ENCODE results near the gene TBC1D10B.

DNA sequence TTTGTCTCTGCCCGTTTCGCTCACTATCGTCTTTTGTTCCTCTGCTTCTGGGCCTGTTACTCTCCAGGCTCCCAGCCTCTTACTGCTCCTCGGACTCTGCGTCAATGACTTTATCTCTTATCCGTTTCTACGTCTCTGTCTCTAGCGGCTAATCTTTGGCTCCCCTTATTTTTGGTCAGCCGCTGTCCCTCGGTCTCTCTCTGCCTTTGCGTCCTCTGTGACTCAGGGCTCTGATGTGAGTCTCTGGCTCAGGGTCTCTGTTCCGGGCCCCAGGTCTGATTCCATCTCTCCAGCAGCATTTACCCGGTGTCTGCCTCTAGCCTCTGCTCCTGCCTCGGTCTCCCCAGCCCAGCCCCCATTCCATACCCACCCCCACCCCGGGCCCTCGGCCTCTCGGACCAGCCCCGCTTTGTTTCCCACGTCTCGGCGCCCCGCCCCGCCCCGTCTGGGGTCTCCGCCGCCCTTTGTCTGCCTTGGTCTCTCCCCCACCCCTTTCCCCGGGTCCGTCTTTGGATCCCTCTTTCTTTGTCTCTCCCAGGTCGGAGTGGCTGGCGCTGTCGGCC lies 24.4 kb upstream of the TBC1D10B start:
- TF ChIP-seq, protein P1, sequence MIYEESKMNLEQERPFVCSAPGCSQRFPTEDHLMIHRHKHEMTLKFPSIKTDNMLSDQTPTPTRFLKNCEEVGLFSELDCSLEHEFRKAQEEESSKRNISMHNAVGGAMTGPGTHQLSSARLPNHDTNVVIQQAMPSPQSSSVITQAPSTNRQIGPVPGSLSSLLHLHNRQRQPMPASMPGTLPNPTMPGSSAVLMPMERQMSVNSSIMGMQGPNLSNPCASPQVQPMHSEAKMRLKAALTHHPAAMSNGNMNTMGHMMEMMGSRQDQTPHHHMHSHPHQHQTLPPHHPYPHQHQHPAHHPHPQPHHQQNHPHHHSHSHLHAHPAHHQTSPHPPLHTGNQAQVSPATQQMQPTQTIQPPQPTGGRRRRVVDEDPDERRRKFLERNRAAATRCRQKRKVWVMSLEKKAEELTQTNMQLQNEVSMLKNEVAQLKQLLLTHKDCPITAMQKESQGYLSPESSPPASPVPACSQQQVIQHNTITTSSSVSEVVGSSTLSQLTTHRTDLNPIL (CRISPR knock-in tag; IDR thresholded peaks at IDR 0.05; ENCODE audit: low read depth): no peak
- TF ChIP-seq, protein P2, sequence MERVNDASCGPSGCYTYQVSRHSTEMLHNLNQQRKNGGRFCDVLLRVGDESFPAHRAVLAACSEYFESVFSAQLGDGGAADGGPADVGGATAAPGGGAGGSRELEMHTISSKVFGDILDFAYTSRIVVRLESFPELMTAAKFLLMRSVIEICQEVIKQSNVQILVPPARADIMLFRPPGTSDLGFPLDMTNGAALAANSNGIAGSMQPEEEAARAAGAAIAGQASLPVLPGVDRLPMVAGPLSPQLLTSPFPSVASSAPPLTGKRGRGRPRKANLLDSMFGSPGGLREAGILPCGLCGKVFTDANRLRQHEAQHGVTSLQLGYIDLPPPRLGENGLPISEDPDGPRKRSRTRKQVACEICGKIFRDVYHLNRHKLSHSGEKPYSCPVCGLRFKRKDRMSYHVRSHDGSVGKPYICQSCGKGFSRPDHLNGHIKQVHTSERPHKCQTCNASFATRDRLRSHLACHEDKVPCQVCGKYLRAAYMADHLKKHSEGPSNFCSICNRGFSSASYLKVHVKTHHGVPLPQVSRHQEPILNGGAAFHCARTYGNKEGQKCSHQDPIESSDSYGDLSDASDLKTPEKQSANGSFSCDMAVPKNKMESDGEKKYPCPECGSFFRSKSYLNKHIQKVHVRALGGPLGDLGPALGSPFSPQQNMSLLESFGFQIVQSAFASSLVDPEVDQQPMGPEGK (CRISPR knock-in tag; IDR thresholded peaks at IDR 0.05; ENCODE audit: borderline replicate concordance): no peak
- TF ChIP-seq SNAI2 (CRISPR knock-in tag; IDR thresholded peaks at IDR 0.05) (no peak), ZC3H10 (CRISPR knock-in tag; IDR thresholded peaks at IDR 0.05) (no peak), OSR1 (CRISPR knock-in tag; IDR thresholded peaks at IDR 0.05) (no peak), ZFP3 (CRISPR knock-in tag; IDR thresholded peaks at IDR 0.05) (no peak), ZNF8 (CRISPR knock-in tag; IDR thresholded peaks at IDR 0.05) (no peak), GLIS3 (CRISPR knock-in tag; IDR thresholded peaks at IDR 0.05) (no peak), ARNTL (CRISPR knock-in tag; IDR thresholded peaks at IDR 0.05; ENCODE audit: borderline replicate concordance, low read depth) (no peak), PPARA (CRISPR knock-in tag; IDR thresholded peaks at IDR 0.05; ENCODE audit: borderline replicate concordance) (no peak)

All from SK-N-SH treated with all-trans-retinoic acid at 6 μM for 48 hours (cell line).